ENCODE data around the gene AMH. TPM values are rescaled to one million over a fixed set of nuclear protein-coding genes. Genes with fewer than 3 reads are reported as not detected.

The AMH gene
- total and polyA plus RNA-seq, 9 donors, result 0.80 to 12.0 (median 1.3) TPM; not detected in 1

- no peak for DNase-seq
- Histone ChIP-seq H3K27me3 (no peaks in the 10 kb centered on the region), H3K36me3 (no peaks in the 10 kb centered on the region), H3K27ac (no peak overlapping the region), H3K4me1 (ENCODE audit: insufficient read depth) (peaks cover 26% of the 10 kb centered on the region), H3K9me3 (no peaks in the 10 kb centered on the region), H3K4me3 (no peak overlapping the region)
- intact Hi-C loops (cut with DNase I), result loop anchor here in 3 of 4 donors (5.0 to 10.0 kb wide), 3 partner anchors 33 to 153 kb away; partner anchors contain the start of gene DOT1L (in 1 of the 3)
- WGBS, 3 donors, result 64 to 74% (median 65%) methylated on average over 10 of the region's 10 CpGs
- TF ChIP-seq POLR2A (IDR thresholded peaks at IDR 0.05) (no peak), EP300 (IDR thresholded peaks at IDR 0.05) (no peak), CTCF (IDR thresholded peaks at IDR 0.05) (no peak)
Observed at GRCh38 chr19:2239173-2239572, 9.9 kb upstream of the AMH start.

- 13 to 20% (median 14%) methylated on average over 34 of the region's 34 CpGs for WGBS, 3 donors
- no peak for DNase-seq
- H3K9me3 ChIP-seq, result no peaks in the 10 kb centered on the region
- no peak for TF ChIP-seq POLR2A (IDR thresholded peaks at IDR 0.05)
- no peak for TF ChIP-seq CTCF (IDR thresholded peaks at IDR 0.05)
- no peak for TF ChIP-seq EP300 (IDR thresholded peaks at IDR 0.05)
- intact Hi-C loops (cut with DNase I), result loop anchor here in 3 of 4 donors (5.0 to 10.0 kb wide), 4 partner anchors 32 to 375 kb away; partner anchors contain the start of gene DOT1L (in 1 of the 3)
- no peaks in the 10 kb centered on the region for H3K36me3 ChIP-seq
- peak overlapping the region in 1 of 2 donors; percentile 33 for H3K27ac ChIP-seq
- peaks cover 26% of the 10 kb centered on the region for H3K4me1 ChIP-seq (ENCODE audit: insufficient read depth)
- H3K27me3 ChIP-seq, result no peaks in the 10 kb centered on the region
- peak overlapping the region; percentile 34 for H3K4me3 ChIP-seq
Observed at GRCh38 chr19:2239771-2240770, 9.1 kb upstream of the AMH start.

- no peak for DNase-seq
- intact Hi-C loops (cut with DNase I), result loop anchor here in 1 of 4 donors (10.0 kb wide), 1 partner anchor 374 kb away; no protein-coding TSS in a partner anchor
- peaks cover 25% of the 10 kb centered on the region for H3K4me1 ChIP-seq (ENCODE audit: insufficient read depth)
- H3K9me3 ChIP-seq, result no peaks in the 10 kb centered on the region
- TF ChIP-seq POLR2A (IDR thresholded peaks at IDR 0.05) (no peak), CTCF (IDR thresholded peaks at IDR 0.05) (no peak), EP300 (IDR thresholded peaks at IDR 0.05) (no peak)
- no peaks in the 10 kb centered on the region for H3K27me3 ChIP-seq
- H3K27ac ChIP-seq, result no peak overlapping the region
- H3K4me3 ChIP-seq, result no peak overlapping the region
- 50 to 63% (median 59%) methylated on average over 41 of the region's 41 CpGs for WGBS, 3 donors
- no peaks in the 10 kb centered on the region for H3K36me3 ChIP-seq
Observed at GRCh38 chr19:2240881-2241760, 8.0 kb upstream of the AMH start.

GRCh38 chr19:2242092-2242537 lies 7.0 kb upstream of the AMH start:
- no peak overlapping the region for H3K4me3 ChIP-seq
- H3K9me3 ChIP-seq, result no peaks in the 10 kb centered on the region
- no peak for DNase-seq
- no peak overlapping the region for H3K27ac ChIP-seq
- 85 to 89% (median 88%) methylated on average over 12 of the region's 12 CpGs for WGBS, 3 donors
- intact Hi-C loops (cut with DNase I), result loop anchor here in 1 of 4 donors (10.0 kb wide), 1 partner anchor 373 kb away; no protein-coding TSS in a partner anchor
- no peaks in the 10 kb centered on the region for H3K36me3 ChIP-seq
- H3K4me1 ChIP-seq (ENCODE audit: insufficient read depth), result peaks cover 25% of the 10 kb centered on the region
- no peaks in the 10 kb centered on the region for H3K27me3 ChIP-seq
- TF ChIP-seq EP300 (IDR thresholded peaks at IDR 0.05), result no peak
- TF ChIP-seq CTCF (IDR thresholded peaks at IDR 0.05), result no peak
- TF ChIP-seq POLR2A (IDR thresholded peaks at IDR 0.05), result no peak

Data from ovary (tissue), 9 donors.